HepG2 (cell line): ENCODE measurements around the gene PMM2. TPM values are rescaled to one million over a fixed set of nuclear protein-coding genes. Genes with fewer than 3 reads are reported as not detected.
A peak's percentile ranks its signal among the peaks of the same experiment; 100 is the strongest.

ENCODE experiments used
- AGO2 ChIP-seq: fragments of 200-400 bp; formaldehyde crosslinking; optimal IDR thresholded peaks from 2 replicates; pipeline ENCODE3; 2017; ENCODE audit warnings: mild to moderate bottlenecking, low read depth, low read length, moderate library complexity
- CHCHD3 ChIP-seq: sonication (generic); formaldehyde crosslinking; IDR thresholded peaks from 2 replicates; pipeline ENCODE4 v1.8.0; 2022; ENCODE audit warnings: mild to moderate bottlenecking, missing genetic modification reagents, moderate library complexity
- HIC2 ChIP-seq: sonication (generic); formaldehyde crosslinking; IDR thresholded peaks from 2 replicates; pipeline ENCODE4 v1.9.0; 2022; ENCODE audit warnings: low read depth, missing genetic modification reagents
- KDM4B ChIP-seq: sonication (generic); formaldehyde crosslinking; IDR thresholded peaks from 2 replicates; pipeline ENCODE4 v1.4.0; 2020; ENCODE audit warnings: missing genetic modification reagents
- NCOR1 ChIP-seq: fragments of 200-600 bp; sonication (generic); IDR thresholded peaks from 2 replicates; pipeline ENCODE4 v1.7.0; 2017; ENCODE audit warnings: antibody characterized with exemption, low read length, borderline replicate concordance
- PHB2 ChIP-seq: fragments of 450-650 bp; IDR thresholded peaks from 2 replicates; pipeline ENCODE4 v1.6.1; 2018; ENCODE audit not compliant: partially characterized antibody
- ZBTB2 ChIP-seq: sonication (generic); formaldehyde crosslinking; IDR thresholded peaks from 2 replicates; pipeline ENCODE4 v1.8.0; 2022; ENCODE audit warnings: low read depth, missing genetic modification reagents
- ZBTB40 ChIP-seq, 2 experiments: fragments of 450-650 bp in 1 of 2; sonication (generic) in 1 of 2; formaldehyde crosslinking in 1 of 2; IDR thresholded peaks; 2 replicates each; pipeline versions ENCODE4 v1.6.1 to v1.8.0; 2016 to 2022; ENCODE audit warnings: antibody characterized with exemption in 1 of 2, mild to moderate bottlenecking in 1 of 2, missing genetic modification reagents in 1 of 2
- ZNF264 ChIP-seq: sonication (generic); formaldehyde crosslinking; IDR thresholded peaks from 2 replicates; pipeline ENCODE4 v1.4.0; 2020; ENCODE audit warnings: missing genetic modification reagents
- ZSCAN31 ChIP-seq: sonication (generic); formaldehyde crosslinking; IDR thresholded peaks from 2 replicates; pipeline ENCODE4 v1.5.0; 2020; ENCODE audit warnings: low read depth, mild to moderate bottlenecking, missing genetic modification reagents
- ZXDC ChIP-seq: sonication (generic); formaldehyde crosslinking; IDR thresholded peaks from 2 replicates; pipeline ENCODE4 v1.5.0; 2020; ENCODE audit warnings: mild to moderate bottlenecking, missing genetic modification reagents
- polyA plus RNA-seq, 8 experiments: library from polyadenylated mRNA; depleted of rRNA in 3 of 8; stranded (reverse) in 7 of 8; unstranded in 1 of 8; fragments of >200 nt; fragmentation: Illumina TruSeq in 4 of 8; extraction: Trizol in 4 of 8; gene quantifications; 2 replicates each; pipeline versions ENCODE4 v1.2.1 to v1.2.3, GENCODE V29; 2011 to 2016; ENCODE audit warnings: low read depth in 4 of 8, missing spikeins in 1 of 8, mixed read lengths in 1 of 8; ENCODE audit not compliant: insufficient read depth in 1 of 8
- total RNA-seq, 5 experiments: library from RNA; depleted of rRNA; stranded (reverse); fragments of >200 nt; fragmentation: Illumina TruSeq; extraction: Trizol; gene quantifications; 2 replicates each; pipeline ENCODE4 v1.2.3, GENCODE V29; 2016; ENCODE audit warnings: low read depth in 1 of 5

The PMM2 gene
- total and polyA plus RNA-seq, 2 of the 13 experiments (the other 11 are each of a cell fraction or from before 2014, with no cell fraction given), result 52.2 to 93.7 TPM

- TF ChIP-seq ZBTB40 (IDR thresholded peaks at IDR 0.05) (no peak), ZBTB40 (CRISPR knock-in tag; IDR thresholded peaks at IDR 0.05) (no peak), ZNF264 (no peak), NCOR1 (no peak), CHCHD3 (CRISPR knock-in tag) (peak; percentile 50; the same call in 1 of the 2 replicates), ZSCAN31 (CRISPR knock-in tag) (peak; percentile 21; the same call in 1 of the 2 replicates), ZBTB2 (CRISPR knock-in tag) (no peak), AGO2 (peak; percentile 61), PHB2 (no peak), HIC2 (CRISPR knock-in tag) (peak; percentile 63; the same call in 1 of the 2 replicates), KDM4B (CRISPR knock-in tag) (no peak; the same call in 1 of the 2 replicates), ZXDC (CRISPR knock-in tag) (no peak)
Measured at GRCh38 chr16:8866118-8866883, 68.7 kb downstream of the PMM2 start (continued).
